ENCODE results near the gene NR1H2.
"Not testable (repeated sequence)": the region's sequence is repeated elsewhere in the genome, so short reads cannot be mapped to it uniquely, and the experiment has no call there.

Gene NR1H2

DNA sequence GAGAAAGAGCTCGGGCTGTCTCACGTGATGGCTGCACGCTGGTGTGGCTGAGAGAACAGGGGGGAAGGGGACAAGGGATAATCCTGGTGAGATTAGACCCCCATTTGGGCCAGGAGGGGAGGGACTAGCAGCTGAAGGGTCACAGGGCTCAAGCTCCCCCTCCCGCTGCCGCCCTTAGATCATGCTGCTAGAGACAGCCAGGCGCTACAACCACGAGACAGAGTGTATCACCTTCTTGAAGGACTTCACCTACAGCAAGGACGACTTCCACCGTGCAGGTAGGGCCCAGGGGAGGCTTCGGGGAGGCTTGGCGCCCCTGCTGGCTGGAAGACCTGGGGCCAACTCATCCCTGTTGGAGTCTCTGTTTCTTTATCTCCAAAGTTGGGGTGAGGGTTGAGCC is 3.3 kb downstream of the NR1H2 start:
- no peak for DNase-seq

DNA sequence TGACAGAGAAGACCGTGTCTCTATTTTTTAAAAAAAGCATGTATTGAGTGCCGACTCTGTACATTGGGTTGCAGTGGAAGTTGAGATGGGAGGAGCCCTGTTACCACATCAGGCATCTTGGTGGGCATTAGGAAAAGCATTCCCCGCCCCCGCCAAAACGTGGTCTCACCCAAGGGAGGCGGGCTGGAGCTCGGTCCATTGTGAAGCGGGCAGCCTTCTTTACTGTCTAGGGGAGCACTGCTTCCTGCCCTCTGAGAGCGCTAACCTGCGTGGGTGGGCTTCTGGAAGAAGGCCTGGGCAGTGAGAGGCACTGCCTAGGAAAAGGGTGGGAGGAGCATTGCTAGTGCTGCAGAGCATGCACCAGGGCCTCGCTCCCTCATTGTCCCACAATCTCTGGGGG is 3.9 kb downstream of the NR1H2 start:
- DNase-seq = no peak

DNA sequence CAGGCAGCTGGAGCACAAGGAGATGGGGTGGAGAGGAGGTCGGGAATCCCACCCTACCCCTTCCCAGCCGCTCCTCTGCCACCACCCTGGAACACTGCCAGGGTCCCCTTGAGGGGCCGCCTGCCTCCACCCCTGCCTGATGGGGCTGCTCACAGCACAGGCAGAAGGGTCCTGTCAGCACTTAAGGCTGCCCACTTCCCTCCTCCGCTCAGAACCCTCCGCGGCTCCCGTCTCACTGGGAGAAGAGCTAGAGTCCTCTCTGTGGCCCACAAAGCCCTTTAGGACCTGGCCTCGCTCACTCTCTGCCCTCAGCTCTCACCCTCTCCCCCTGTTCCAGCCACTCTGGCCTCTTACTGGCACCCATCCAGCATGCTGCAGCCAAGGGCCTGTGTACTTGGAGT is 4.5 kb downstream of the NR1H2 start:
- DNase-seq = no peak

- no peak for DNase-seq
Measured at GRCh38 chr19:50381881-50382729, 5.8 kb downstream of the NR1H2 start.

GRCh38 chr19:50383001-50383851 is 7.0 kb downstream of the NR1H2 start:
- DNase-seq = no peak

- DNase-seq = peak; percentile 99
Measured at GRCh38 chr19:50383852-50384684, 7.8 kb downstream of the NR1H2 start, which contains the start of gene POLD1. TSS of gene POLD1 (plus strand) at chr19:50384347. CDS start at chr19:50398852, 14,505 bp downstream.

DNA sequence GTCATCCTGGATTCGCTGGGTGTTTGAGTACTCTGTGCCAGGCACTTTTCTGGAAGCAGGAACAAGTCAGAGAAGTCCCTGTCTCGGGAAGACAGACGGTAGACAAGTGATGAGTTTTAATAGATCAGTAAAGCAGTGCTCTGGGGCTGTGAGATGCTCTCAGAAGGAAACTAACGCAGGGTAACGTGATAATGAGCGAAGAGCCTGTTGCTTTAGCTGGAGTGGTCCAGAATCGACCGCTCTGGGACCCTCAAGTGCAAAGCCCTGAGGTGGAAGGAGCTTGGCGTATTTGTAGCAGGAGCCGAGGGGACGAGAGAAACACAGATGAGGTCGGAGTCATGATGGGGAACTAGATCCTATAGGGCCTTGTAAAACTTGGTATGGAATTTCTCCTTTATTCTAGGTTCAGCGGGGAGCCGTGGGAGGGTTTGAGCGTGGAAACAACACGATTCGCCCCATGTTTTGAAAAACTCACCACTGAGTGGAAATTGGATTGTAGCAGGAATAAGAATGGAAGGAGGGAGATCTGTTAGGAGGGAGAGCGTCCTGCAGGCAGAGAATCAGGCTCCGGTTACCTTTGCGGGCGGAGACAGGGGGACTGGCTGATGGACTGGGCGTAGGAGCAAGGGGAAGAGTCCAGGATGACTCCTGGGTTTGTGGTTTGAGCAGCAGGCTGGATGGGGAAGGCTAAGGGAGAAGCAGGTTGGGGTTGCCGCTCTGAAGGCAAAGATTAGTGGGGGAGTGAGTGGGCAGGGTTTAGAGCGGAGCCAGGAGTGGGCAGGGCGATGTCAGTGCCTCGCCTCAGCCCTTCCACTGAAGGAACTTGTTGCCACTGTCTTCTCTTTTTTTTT is 8.7 kb downstream of the NR1H2 start:
- no peak for DNase-seq

- DNase-seq = no peak
Measured at GRCh38 chr19:50387176-50387867, 11.1 kb downstream of the NR1H2 start.

DNA sequence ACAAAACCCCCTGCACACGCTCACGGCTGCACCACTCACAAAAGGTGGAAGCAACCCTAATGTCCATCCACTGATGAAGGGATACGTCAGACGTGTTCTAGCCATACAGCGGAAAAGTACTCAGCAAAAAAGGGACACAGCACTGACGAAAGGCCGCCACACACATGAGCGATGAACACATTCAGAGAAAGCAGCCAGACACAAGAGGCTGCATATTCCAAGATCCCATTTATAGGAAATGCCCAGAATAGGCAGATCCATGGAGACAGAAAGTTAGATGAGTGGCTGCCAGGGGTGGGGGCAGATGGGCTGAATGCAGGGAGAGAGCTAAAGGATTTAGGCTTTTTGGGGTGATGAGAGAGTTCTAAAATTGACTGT is 11.6 kb downstream of the NR1H2 start:
- no peak for DNase-seq

DNA sequence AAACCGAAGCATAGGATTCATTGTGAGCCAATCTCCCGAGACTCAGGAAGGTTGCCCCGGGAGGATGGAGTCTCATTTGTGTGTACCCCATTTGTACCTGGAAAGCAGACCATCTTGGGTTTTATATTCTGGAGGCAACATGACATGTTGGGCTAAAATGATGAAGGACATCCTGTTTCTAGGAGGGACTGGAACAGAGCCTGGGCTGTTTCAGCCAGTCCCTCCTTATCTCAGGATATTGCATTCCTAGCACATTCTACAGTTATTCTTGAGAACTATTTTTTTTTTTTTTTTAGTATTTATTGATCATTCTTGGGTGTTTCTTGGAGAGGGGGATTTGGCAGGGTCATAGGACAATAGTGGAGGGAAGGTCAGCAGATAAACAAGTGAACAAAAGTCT is 14.0 kb downstream of the NR1H2 start:
- DNase-seq = not testable (repeated sequence)

DNA sequence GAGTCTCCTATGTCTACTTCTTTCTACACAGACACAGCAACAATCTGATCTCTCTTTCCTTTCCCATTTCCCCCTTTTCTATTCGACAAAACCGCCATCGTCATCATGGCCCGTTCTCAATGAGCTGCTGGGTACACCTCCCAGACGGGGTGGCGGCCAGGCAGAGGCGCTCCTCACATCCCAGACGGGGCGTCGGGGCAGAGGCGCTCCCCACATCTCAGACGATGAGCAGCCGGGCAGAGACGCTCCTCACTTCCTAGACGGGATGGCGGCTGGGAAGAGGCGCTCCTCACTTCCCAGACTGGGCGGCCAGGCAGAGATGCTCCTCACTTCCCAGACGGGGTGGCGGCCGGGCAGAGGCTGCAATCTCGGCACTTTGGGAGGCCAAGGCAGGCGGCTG is 14.7 kb downstream of the NR1H2 start:
- not testable (repeated sequence) for DNase-seq

DNA sequence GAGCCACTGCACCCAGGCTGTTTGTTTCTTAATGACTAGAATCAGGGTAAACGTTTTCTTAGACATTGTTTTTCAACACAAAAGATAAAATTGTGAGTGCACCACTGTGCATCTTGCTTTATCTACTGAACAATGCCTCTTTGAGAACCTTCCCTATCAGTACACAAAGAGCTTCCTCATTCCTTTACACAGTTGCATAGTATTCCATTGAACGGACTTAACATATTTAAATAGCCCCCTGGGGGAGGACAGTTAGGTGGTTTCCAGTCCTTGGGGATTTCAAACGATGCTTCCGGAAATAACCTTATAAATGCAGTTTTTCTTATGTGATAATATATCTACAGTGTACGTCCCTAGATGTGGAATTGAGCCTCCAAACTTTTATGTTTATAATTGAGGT is 16.5 kb downstream of the NR1H2 start:
- no peak for DNase-seq

DNA sequence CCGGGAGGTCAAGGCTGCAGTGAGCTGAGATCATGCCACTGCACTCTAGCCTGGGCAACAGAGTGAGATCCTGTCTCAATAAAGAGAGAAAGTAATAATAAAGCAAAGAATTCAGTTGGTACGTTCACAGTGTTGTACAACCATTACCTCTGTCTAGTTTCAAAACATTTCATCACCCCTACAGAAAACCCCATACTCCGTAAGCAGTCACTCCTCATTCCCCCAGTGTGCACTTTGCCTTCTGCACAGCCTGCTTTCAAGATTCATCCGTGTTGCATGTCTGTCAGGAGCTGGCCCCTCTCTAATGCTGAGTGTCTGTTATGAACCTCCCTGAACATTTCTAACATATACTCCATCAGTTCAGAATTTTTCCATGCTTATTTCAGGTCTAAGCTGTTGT is 17.3 kb downstream of the NR1H2 start:
- DNase-seq = no peak

DNA sequence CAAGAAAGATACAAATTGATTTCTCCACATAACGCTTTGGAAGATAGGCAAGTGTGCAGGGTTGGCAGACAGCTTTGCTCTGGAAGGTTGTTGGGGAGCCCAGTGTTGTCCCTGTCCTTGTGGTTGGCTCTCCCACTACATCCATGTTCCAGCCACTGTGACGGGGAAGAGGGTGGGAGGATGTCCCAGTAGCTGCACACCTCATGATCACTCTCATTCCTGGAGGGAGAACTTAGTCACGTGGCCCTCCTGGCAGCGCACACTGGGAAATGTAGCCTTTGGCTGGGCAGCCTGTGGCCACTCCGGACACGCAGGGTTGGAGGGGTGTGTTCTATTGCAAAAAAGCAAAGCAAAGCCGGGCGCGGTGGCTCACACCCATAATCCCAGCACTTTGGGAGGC is 17.8 kb downstream of the NR1H2 start:
- DNase-seq = no peak

DNA sequence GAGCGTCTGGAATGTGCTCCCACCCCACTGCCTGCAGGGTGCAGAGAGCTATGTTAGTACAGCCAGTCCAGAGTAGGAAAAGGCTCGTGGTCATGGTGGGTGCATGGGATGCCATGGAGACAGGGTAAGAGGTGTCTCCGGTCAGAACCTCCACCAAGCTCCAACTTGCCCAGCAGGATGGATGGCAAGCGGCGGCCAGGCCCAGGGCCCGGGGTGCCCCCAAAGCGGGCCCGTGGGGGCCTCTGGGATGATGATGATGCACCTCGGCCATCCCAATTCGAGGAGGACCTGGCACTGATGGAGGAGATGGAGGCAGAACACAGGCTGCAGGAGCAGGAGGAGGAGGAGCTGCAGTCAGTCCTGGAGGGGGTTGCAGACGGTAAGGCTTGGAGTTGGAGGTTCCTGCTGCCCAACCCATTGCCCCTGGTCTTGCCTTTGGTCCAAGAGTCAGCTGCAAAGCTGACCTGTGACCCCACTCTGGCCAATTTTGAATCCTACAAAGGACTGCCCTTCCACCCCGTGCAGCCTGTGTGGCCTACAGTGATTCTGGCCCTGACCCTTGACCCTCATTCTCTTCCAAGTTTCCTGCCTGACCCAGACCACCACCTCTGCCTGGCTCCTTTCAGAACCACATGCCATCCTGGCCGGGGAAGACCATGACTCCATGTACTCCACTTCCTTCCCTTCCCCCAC is 22.6 kb downstream of the NR1H2 start:
- DNase-seq = no peak

DNA sequence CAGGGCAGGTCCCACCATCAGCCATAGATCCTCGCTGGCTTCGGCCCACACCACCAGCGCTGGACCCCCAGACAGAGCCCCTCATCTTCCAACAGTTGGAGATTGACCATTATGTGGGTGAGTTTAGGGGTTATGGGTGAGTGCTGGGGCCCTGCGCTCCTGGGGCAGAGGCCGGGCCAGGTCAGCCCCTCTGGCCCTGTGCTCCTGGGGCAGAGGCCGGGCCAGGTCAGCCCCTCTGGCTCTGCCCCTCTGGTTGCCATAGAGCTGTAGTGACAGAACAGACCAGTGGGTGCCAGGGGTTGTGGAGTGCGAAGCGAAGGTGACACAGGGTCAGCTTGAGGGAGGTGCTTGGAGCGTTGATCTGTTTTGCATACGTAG is 23.1 kb downstream of the NR1H2 start:
- DNase-seq = no peak

DNA sequence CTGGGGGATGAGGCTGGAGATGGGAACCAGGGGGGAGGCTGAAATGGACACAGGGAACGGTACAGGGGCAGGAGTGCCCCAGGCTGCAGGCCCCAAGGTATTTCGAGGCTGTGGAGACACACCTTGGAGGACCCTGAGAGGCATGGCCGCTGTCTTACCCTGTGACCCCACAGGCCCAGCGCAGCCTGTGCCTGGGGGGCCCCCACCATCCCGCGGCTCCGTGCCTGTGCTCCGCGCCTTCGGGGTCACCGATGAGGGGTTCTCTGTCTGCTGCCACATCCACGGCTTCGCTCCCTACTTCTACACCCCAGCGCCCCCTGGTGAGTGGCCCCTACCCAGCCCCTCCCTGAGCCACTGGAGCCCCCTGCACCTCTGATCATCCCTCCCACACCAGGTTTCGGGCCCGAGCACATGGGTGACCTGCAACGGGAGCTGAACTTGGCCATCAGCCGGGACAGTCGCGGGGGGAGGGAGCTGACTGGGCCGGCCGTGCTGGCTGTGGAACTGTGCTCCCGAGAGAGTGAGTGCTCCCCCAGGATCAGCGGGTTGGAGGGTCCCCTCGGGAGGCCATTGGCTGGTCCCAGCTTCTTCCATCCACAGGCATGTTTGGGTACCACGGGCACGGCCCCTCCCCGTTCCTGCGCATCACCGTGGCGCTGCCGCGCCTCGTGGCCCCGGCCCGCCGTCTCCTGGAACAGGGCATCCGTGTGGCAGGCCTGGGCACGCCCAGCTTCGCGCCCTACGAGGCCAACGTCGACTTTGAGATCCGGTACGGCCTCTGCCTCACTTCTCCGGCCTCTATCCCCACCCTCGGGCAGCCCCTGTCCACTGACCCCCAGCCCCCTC is 25.6 kb downstream of the NR1H2 start:
- DNase-seq = no peak

GRCh38 chr19:50402544-50403301 is 26.5 kb downstream of the NR1H2 start:
- no peak for DNase-seq

DNA sequence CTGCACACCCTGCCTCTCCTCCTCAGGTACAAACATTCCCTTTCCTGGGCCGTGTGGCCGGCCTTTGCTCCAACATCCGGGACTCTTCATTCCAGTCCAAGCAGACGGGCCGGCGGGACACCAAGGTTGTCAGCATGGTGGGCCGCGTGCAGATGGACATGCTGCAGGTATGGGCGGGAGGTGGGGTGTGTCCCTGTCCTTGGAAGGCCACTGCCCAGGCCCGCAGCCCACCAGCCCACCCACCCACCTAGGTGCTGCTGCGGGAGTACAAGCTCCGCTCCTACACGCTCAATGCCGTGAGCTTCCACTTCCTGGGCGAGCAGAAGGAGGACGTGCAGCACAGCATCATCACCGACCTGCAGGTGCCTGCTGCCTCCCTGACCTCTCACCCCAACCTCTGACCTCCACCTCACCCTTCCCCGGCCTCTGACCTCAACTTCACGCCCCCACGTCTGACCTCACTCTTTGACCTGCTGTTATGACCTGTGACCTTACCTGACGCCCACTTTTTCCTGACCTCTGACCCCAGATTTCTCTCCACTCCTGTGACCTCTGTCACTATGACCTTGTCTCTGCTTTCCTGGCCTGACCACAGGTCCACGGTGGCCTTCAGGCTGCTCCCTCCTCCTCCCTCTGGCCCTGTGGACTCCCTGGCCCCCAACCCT is 30.0 kb downstream of the NR1H2 start:
- no peak for DNase-seq

Data from stimulated activated CD4-positive, alpha-beta T cell treated with anti-CD3 and anti-CD28 coated beads, Interleukin-15, amount 100 ng/mL, for 24 hours (primary cell).